Right renal pelvis (tissue), 4 donors: Measurements from ENCODE around the gene HSDL1. TPM values are rescaled to one million over a fixed set of nuclear protein-coding genes. Genes with fewer than 3 reads are reported as not detected.
A peak's percentile ranks its signal among the peaks of the same experiment; 100 is the strongest.
"Not testable (repeated sequence)": the region's sequence is repeated elsewhere in the genome, so short reads cannot be mapped to it uniquely, and the experiment has no call there.

Experiments
- DNase-seq, 4 donors: peaks; one replicate each; pipeline ENCODE4 v3.0.0-alpha.2; 2013; ENCODE audit warnings: low read depth in 4 of 4, low spot score in 3 of 4, missing footprints in 1 of 4
- polyA plus RNA-seq, 4 donors: library from polyadenylated mRNA; unstranded; fragments of 120-200 nt; gene quantifications; one replicate each; pipeline ENCODE4 v1.2.1, GENCODE V29; 2013; ENCODE audit not compliant: insufficient read length in 4 of 4

Gene HSDL1
- polyA plus RNA-seq, 4 donors: 38.7 to 53.0 (median 47.2) TPM

DNA sequence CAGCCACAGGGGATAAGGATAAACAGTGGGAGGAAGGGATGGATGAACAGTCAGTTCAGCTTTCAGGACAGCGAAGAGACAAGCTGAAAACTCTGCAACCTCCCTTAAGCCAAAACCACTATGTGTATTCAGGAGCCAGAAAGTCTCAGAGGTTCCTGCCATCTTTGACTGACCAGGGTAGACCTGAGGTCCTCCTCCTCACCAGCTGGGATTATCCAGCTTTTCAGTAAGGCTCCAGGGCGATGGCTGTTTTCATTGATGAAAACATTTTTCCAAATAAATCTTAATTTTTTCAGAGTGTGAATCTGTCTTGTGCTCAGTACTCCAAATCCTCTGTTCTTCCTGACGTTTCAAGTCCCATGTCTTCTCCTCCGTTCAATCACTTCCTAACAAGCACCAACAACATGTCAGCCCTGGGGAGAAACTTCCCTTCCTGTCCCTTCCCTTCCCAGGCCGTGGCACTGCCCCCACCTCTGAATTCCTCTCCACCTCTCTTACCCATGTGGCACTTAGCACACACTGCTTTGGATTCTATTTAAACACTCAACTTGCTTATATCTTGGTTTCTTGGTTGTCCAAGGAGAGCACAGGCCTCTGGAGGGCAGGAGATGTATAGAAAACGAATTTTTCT is 5.2 kb downstream of the HSDL1 start:
- DNase-seq: no peak

DNA sequence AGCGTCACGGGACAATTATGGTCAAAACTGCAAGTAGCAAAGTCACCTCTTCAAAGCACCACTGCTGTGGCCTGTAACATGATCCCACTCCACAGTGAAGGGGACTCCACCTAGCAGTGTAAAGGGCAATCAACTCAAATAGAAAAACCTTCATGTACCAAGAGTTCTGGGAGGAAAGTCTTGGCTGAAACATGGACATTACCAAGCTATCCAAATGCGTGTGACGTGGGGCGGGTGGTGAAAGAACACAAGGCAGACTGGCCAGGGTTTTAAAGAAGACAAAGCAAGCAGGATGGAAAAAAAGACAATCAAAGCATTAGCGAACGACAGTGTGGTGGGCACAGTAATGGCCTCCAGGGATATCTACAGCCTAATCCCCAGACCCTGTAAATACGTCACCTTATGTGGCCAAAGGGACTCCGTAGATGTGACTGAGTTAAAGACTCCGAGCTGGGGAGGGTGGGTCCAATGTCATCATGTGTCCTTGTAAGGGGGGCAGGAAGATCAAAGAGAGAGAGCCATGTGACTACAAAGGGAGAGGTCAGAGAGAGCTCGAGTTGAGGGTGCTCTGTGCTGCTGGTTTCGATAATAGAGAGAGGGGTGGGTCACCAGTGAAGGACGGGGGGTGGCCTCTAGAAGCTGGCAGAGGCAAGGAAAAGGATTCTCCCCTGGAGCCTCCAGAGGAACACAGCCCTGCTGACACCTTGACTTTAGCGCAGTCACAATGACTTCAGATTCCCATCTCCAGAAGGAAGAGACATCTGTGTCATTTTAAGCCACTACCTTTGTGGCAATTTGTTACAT is 6.0 kb downstream of the HSDL1 start:
- no peak for DNase-seq

GRCh38 chr16:84138500-84138823 is 6.5 kb downstream of the HSDL1 start:
- no peak for DNase-seq

DNA sequence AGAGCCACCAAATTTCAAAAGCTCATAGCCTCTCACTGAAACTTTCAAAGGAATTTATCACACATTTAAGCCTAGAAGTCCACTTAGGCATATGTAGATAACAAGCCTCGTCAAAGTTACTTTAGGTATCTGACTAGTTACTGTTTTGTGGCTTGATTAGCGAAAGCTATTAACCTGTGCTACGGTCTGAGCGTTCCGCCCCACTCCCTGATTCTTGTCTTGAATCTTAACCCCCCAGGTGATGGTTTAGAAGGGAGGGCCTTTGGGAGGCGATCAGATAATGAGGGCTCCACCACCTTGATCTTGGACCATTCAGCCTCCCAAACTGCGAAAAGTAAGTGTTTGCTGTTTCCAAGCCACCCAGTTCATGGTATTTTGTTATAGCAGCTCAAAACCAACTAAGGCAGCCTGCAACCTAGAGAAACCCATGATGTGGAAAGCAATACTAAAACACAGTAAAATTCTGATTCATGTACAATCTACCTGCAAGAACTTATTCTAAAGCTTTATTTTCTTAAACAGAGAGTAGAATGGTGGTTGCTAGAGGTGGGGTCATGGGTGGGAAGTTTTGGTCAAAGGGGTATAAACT is 7.1 kb downstream of the HSDL1 start:
- no peak for DNase-seq

GRCh38 chr16:84137287-84137686 is 7.7 kb downstream of the HSDL1 start:
- DNase-seq: no peak

DNA sequence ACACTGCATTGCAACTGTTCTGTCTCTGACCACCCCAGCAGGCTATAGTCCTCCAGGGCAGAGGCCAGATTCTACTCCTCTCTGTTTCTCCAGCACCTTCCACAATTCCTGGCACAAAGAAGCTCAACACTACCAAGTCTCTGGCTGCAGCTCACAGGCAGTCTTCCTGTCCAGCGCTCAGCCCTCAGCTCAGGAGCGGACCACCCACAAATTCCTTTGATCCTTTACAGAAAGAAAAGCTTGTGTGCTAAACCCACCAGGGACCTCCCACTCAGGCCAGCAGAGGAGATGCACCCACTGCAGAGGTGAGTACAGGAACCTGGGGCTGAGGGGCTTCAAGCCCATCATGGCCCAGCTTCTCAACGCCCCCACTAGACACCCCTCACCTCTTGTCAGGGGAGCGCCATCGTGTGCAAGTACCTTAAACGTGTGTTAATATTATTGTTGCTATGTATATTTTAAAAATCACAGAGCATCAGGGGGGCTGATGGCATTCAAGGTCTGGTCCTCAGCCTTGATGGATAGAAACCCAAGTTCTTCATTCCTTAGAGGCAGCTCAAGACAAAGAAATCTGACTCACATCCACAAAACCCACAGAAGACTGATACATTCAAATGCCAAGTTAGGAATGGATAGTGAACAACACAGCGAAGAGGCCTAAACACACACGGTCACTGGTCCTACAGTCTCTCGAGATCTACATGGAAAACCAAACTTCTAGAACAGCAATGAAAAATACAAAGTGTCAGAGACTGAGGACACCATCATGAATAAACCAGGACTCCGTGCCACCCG is 8.4 kb downstream of the HSDL1 start:
- DNase-seq: no peak

DNA sequence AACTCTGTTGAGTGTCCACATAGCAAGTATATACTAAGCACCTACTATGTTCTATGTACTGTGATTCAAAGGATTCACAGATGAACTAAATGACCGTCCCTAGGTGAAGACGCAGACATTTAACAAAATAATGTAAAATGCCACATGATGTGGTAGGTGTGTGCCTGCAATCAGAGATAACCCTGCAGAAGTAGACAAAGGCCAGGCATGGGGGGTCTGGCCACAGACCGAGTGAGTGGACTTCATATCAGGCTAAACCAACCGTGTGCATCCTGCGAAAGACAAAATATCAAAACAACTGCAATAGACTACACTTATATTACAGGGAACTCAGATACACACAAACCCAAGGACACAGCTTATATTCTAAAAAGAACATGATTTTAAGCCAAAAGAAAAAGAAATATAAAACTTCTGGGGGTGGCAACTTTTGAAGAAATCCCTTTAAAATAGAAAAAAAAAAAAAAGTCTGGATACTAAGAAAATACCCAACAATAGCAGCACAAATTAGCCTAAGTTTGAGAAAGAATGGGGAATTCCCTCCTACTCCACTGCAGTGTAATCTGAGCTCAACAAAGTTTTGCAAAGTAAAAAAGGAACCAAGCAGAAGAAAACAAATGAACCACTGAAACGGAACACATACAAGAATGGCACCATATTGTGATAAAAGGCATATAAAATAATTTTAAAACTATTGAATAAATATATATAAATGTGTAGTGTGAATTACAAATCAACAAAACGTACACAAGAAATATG is 12.3 kb downstream of the HSDL1 start:
- DNase-seq: no peak

DNA sequence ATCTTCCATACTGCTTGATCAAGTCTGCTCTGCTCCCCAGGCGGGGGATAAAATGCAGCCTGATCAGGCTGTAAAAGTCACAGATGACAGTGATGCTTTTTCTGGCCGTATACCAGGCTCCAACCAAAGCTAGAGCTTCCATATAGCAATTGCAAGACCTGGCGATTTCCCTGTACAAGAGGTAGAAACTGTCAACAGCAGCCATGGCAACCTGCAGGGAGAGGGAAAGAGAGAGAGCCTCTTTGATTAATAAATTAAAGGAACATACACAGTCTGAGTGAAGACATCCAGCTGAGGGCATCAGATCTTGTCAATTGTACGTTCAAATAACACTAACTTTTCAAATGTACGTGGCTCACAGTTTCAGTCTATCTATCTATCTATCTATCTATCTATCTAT is 13.9 kb downstream of the HSDL1 start:
- DNase-seq: no peak

GRCh38 chr16:84124257-84125073 is 20.5 kb downstream of the HSDL1 start:
- DNase-seq: no peak

DNA sequence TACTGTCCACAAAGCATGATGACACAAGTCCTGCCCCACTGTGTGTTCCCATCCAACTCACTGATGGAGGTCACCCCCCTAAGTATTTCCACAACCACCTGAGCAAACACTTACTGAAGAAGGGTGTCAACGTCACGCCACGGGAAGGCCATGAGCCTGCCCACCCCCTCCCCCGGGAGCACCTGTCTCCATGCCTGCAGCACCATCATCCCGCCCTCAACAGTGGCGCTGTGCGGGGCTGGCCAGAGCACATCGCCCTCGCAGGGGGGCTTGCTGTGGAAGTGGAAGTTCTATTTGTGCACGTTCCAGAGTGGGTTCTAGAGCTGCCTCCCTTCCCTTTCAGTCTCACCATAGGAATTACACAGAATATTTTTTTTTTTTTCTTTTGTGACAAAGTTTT is 24.0 kb downstream of the HSDL1 start:
- DNase-seq: no peak

DNA sequence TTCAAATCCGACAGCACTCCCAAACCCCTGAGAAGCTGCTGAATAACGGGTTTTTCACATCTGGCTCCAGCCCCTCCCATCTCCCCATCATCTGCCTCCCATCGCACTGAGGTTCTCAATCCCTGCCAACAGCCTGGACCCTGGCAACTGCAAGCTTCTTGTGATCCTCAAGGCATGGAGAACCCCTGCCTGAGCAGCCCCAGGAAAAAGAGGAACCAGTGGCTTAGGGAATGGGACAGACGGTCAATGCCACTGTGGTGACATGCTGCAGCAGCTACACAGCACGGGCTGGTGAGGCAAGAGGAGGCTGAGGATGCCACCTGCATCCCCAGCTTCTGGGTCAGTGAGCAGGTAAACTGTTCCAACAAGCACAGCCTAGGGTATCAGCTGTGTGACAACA is 25.0 kb downstream of the HSDL1 start:
- no peak for DNase-seq

DNA sequence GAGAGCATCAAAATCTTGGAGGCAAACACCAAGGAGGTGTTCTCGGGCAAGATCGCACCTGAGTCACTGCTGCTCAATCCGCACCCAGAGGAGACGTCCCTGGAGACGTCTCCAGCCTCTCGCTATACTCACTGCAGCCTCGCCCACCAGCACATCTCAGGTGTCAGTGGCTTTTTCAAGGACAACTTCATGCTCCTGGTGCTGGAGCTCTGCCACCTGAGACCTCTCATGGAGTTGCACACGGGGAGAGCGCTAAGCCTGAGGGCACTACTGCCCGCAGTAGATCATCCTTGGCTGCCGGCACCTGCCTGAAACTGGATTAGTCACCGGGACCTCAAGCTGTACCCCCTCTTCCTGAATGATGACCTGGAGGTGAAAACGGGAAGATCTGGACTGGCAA is 25.6 kb downstream of the HSDL1 start:
- DNase-seq: no peak

GRCh38 chr16:84118315-84118714 is 26.7 kb downstream of the HSDL1 start:
- DNase-seq: not testable (repeated sequence)

DNA sequence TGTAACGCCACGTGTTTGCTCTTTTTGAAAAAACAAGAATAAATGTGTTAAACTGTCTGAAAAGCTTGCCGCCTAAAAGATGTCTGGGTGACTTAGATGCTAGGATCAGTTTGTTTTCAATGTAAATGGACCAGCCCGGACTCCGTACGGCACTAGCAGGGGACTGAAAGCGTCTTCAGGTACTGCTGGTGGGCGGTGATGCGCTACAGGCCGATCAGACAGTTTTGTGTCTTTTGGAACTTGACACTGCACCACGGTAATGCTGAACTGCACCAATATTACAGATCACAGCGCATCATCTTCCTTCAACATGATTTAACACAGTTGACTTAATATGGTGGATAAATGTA is 27.5 kb downstream of the HSDL1 start:
- DNase-seq: peak in 3 of 4 donors; percentile 16 to 28 (median 25)

- DNase-seq: peak; percentile 94 to 96 (median 95)
Observed at GRCh38 chr16:84116720-84117493, 28.1 kb downstream of the HSDL1 start, which contains the start of gene MBTPS1. MBTPS1 (minus strand) TSS chr16:84116942; CDS start chr16:84101783, 15,159 bp downstream.

GRCh38 chr16:84115919-84116719 is 28.9 kb downstream of the HSDL1 start:
- peak in 2 of 4 donors; percentile 16 to 20 for DNase-seq

GRCh38 chr16:84111949-84112348 is 33.0 kb downstream of the HSDL1 start:
- DNase-seq: not testable (repeated sequence)

DNA sequence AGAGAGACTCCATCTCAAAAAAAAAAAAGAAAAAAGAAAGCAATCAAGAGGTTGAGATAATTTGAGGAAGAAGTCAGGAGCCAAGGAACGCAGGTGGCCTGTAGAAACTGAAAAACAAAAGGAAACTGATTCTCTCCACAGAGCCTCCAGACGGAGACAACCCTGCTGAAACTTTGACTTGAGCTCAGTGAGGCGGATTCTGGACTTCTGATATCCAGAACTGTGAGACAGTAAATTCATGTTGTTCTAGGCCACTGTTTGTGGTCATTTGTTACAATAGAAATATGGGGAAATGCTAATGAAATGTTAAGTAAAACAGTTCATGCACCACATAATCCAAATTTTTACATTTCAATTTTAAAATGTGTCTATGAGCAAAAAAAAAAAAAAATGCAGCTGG is 33.5 kb downstream of the HSDL1 start:
- DNase-seq: no peak
